HEK293 (cell line): ENCODE data around the gene MED23.

Experiments used
- GFI1B ChIP-seq: fragments of 450-650 bp; formaldehyde crosslinking; IDR thresholded peaks from 2 replicates; pipeline ENCODE4 v1.5.1; 2016; ENCODE audit warnings: missing biosample characterization, missing genetic modification characterization
- GLIS2 ChIP-seq: fragments of 450-650 bp; formaldehyde crosslinking; IDR thresholded peaks from 2 replicates; pipeline ENCODE4 v1.5.1; 2016; ENCODE audit warnings: missing biosample characterization, missing genetic modification characterization
- HOXD13 ChIP-seq: sonication (generic); formaldehyde crosslinking; IDR thresholded peaks from 2 replicates; pipeline ENCODE4 v1.8.0; 2022; ENCODE audit warnings: missing genetic modification reagents, borderline replicate concordance
- KLF8 ChIP-seq: fragments of 450-650 bp; formaldehyde crosslinking; IDR thresholded peaks from 2 replicates; pipeline ENCODE4 v1.5.1; 2016; ENCODE audit warnings: missing biosample characterization, missing genetic modification characterization
- OVOL3 ChIP-seq: fragments of 450-650 bp; formaldehyde crosslinking; IDR thresholded peaks from 2 replicates; pipeline ENCODE4 v1.5.1; 2016; ENCODE audit warnings: missing biosample characterization, missing genetic modification characterization
- PRDM6 ChIP-seq: fragments of 450-650 bp; formaldehyde crosslinking; IDR thresholded peaks from 2 replicates; pipeline ENCODE4 v1.5.1; 2017; ENCODE audit warnings: missing biosample characterization, missing genetic modification characterization
- SCRT2 ChIP-seq: fragments of 450-650 bp; formaldehyde crosslinking; IDR thresholded peaks from 2 replicates; pipeline ENCODE4 v1.5.1; 2016; ENCODE audit warnings: missing biosample characterization, missing genetic modification characterization
- SP3 ChIP-seq: fragments of 450-650 bp; formaldehyde crosslinking; IDR thresholded peaks from 2 replicates; pipeline ENCODE4 v1.5.1; 2016; ENCODE audit warnings: missing biosample characterization, missing genetic modification characterization
- WT1 ChIP-seq: fragments of 450-650 bp; formaldehyde crosslinking; IDR thresholded peaks from 2 replicates; pipeline ENCODE4 v1.5.1; 2016; ENCODE audit warnings: missing biosample characterization, missing genetic modification characterization
- YY2 ChIP-seq: fragments of 450-650 bp; formaldehyde crosslinking; IDR thresholded peaks from 2 replicates; pipeline ENCODE4 v1.5.1; 2016; ENCODE audit warnings: missing biosample characterization, missing genetic modification characterization
- ZNF114 ChIP-seq: fragments of 450-650 bp; formaldehyde crosslinking; IDR thresholded peaks from 2 replicates; pipeline ENCODE4 v1.5.0; 2017; ENCODE audit warnings: missing biosample characterization, missing genetic modification characterization
- ZNF18 ChIP-seq: fragments of 450-650 bp; formaldehyde crosslinking; IDR thresholded peaks from 2 replicates; pipeline ENCODE4 v1.5.1; 2016; ENCODE audit warnings: missing biosample characterization, missing genetic modification characterization
- ZNF302 ChIP-seq: fragments of 450-650 bp; formaldehyde crosslinking; IDR thresholded peaks from 2 replicates; pipeline ENCODE4 v1.5.1; 2016; ENCODE audit warnings: missing biosample characterization, missing genetic modification characterization, low read depth
- ZNF350 ChIP-seq: fragments of 450-650 bp; formaldehyde crosslinking; IDR thresholded peaks from 2 replicates; pipeline ENCODE4 v1.5.0; 2017; ENCODE audit warnings: missing biosample characterization, mild to moderate bottlenecking, missing genetic modification characterization
- ZNF37A ChIP-seq: fragments of 450-650 bp; IDR thresholded peaks from 2 replicates; pipeline ENCODE4 v1.5.1; 2018; ENCODE audit warnings: missing biosample characterization, missing genetic modification characterization
- ZNF394 ChIP-seq: fragments of 450-650 bp; formaldehyde crosslinking; IDR thresholded peaks from 2 replicates; pipeline ENCODE4 v1.5.1; 2016; ENCODE audit warnings: missing biosample characterization, missing genetic modification characterization, mild to moderate bottlenecking, moderate library complexity, borderline replicate concordance
- ZNF433 ChIP-seq: fragments of 450-650 bp; formaldehyde crosslinking; IDR thresholded peaks from 2 replicates; pipeline ENCODE4 v1.5.1; 2016; ENCODE audit warnings: missing biosample characterization, missing genetic modification characterization, low read depth
- ZNF513 ChIP-seq: fragments of 450-650 bp; IDR thresholded peaks from 2 replicates; pipeline ENCODE4 v1.5.1; 2018; ENCODE audit warnings: missing biosample characterization, missing genetic modification characterization
- ZNF544 ChIP-seq: fragments of 450-650 bp; formaldehyde crosslinking; IDR thresholded peaks from 2 replicates; pipeline ENCODE4 v1.5.0; 2017; ENCODE audit warnings: missing biosample characterization, missing genetic modification characterization
- ZNF768 ChIP-seq: fragments of 450-650 bp; formaldehyde crosslinking; IDR thresholded peaks from 2 replicates; pipeline ENCODE4 v1.5.1; 2018; ENCODE audit warnings: missing biosample characterization, mild to moderate bottlenecking, missing genetic modification characterization
- ZSCAN4 ChIP-seq: fragments of 450-650 bp; formaldehyde crosslinking; IDR thresholded peaks from 2 replicates; pipeline ENCODE4 v1.5.1; 2017; ENCODE audit warnings: missing biosample characterization, missing genetic modification characterization
- ZSCAN5A ChIP-seq: fragments of 450-650 bp; formaldehyde crosslinking; IDR thresholded peaks from 2 replicates; pipeline ENCODE4 v1.5.1; 2016; ENCODE audit warnings: missing biosample characterization, missing genetic modification characterization
- TF ChIP-seq, protein P1 (sequence below): fragments of 450-650 bp; formaldehyde crosslinking; IDR thresholded peaks from 2 replicates; pipeline ENCODE4 v1.5.1; 2016; ENCODE audit warnings: missing biosample characterization, missing genetic modification characterization
- TF ChIP-seq, protein P2 (sequence below): fragments of 450-650 bp; formaldehyde crosslinking; IDR thresholded peaks from 2 replicates; pipeline ENCODE4 v1.5.1; 2016; ENCODE audit warnings: missing biosample characterization, missing genetic modification characterization

The MED23 gene

DNA sequence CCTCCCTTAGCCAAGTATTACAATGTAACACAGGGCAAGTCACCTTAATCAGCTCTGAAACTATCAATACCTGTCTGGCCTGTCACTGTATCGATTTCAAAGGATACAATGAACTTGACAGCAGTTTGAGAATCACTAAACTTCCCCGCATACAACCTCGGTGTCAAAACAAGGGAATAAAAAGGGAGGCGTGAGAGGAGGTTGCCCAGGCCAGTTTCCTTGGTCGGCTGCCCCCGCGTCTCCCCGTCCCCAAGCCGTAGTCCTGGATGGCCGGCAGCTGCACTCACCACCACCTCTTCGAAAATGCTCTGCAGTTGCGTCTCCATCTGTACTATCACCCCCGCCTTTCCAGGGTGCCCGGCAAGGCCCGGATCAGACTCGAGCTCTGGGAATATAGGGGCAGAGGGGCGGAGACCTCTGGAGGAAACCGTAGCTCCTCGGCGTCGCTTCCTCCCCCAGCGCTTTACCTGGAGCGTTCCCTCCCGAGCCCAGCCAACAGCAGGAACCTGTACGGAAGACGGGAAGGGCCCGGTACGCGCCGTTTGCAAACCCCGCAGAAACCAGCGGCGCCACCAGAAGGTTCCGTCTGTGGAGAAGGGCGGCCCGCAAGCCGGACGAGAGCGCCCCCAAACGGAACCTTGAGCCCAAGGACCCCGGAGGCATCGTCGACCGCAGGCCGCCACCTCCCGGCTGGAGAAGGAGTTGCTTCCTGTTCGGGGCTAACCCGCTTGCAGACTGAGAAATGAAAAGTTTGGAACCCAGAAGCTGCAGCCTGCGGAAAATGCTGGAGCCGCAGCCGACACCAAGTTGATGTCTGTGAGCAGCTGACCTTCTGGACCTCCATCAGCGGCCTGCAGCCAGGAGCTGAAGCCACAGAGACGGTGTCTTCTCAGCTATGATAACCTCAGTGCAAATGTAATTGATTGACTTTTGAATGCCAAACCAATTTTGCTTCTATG, at the start of gene MED23 (continued):
- TF ChIP-seq GLIS2, result peak; percentile 29; the same call in 1 of the 2 replicates
- peak; percentile 72; the same call in 1 of the 2 replicates for TF ChIP-seq GFI1B (tag by site-specific recombination)
- peak; percentile 98 for TF ChIP-seq KLF8 (tag by site-specific recombination)
- TF ChIP-seq YY2, result peak; percentile 79
- TF ChIP-seq, protein P1, sequence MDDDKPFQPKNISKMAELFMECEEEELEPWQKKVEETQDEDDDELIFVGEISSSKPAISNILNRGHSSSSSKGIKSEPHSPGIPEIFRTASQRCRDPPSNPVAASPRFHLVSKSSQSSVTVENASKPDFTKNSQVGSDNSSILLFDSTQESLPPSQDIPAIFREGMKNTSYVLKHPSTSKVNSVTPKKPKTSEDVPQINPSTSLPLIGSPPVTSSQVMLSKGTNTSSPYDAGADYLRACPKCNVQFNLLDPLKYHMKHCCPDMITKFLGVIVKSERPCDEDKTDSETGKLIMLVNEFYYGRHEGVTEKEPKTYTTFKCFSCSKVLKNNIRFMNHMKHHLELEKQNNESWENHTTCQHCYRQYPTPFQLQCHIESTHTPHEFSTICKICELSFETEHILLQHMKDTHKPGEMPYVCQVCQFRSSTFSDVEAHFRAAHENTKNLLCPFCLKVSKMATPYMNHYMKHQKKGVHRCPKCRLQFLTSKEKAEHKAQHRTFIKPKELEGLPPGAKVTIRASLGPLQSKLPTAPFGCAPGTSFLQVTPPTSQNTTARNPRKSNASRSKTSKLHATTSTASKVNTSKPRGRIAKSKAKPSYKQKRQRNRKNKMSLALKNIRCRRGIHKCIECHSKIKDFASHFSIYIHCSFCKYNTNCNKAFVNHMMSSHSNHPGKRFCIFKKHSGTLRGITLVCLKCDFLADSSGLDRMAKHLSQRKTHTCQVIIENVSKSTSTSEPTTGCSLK (tag by site-specific recombination), result no peak
- TF ChIP-seq ZSCAN5A (tag by site-specific recombination), result peak; percentile 99
- TF ChIP-seq SCRT2 (tag by site-specific recombination), result peak; percentile 79
- TF ChIP-seq HOXD13, result no peak; the same call in 1 of the 2 replicates
- peak; percentile 24; the same call in 1 of the 2 replicates for TF ChIP-seq PRDM6 (tag by site-specific recombination)
- TF ChIP-seq ZNF18 (tag by site-specific recombination), result no peak
- TF ChIP-seq ZNF302, result peak; percentile 46; the same call in 1 of the 2 replicates
- peak; percentile 89 for TF ChIP-seq ZNF350
- 0 out of 2 replicates have a peak, but pooled peaks have one; percentile 10 for TF ChIP-seq ZNF37A
- TF ChIP-seq ZSCAN4 (tag by site-specific recombination), result peak; percentile 70
- TF ChIP-seq SP3 (tag by site-specific recombination), result peak; percentile 81
- TF ChIP-seq WT1, result peak; percentile 57
- TF ChIP-seq ZNF394, result peak; percentile 94
- TF ChIP-seq OVOL3, result 0 out of 2 replicates have a peak, but pooled peaks have one; percentile 64
- TF ChIP-seq ZNF544, result no peak
- peak; percentile 49; the same call in 1 of the 2 replicates for TF ChIP-seq ZNF513 (tag by site-specific recombination)
- TF ChIP-seq ZNF768 (tag by site-specific recombination), result no peak
- TF ChIP-seq ZNF114, result no peak
- no peak for TF ChIP-seq ZNF433
- TF ChIP-seq, protein P2, sequence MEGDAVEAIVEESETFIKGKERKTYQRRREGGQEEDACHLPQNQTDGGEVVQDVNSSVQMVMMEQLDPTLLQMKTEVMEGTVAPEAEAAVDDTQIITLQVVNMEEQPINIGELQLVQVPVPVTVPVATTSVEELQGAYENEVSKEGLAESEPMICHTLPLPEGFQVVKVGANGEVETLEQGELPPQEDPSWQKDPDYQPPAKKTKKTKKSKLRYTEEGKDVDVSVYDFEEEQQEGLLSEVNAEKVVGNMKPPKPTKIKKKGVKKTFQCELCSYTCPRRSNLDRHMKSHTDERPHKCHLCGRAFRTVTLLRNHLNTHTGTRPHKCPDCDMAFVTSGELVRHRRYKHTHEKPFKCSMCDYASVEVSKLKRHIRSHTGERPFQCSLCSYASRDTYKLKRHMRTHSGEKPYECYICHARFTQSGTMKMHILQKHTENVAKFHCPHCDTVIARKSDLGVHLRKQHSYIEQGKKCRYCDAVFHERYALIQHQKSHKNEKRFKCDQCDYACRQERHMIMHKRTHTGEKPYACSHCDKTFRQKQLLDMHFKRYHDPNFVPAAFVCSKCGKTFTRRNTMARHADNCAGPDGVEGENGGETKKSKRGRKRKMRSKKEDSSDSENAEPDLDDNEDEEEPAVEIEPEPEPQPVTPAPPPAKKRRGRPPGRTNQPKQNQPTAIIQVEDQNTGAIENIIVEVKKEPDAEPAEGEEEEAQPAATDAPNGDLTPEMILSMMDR (tag by site-specific recombination), result peak; percentile 100
